Measurements from ENCODE around the gene NUCB1. TPM values are rescaled to one million over a fixed set of nuclear protein-coding genes. Genes with fewer than 3 reads are reported as not detected.

The NUCB1 gene
- total RNA-seq, 1 experiment from 2014 or later, result 125 TPM

- Histone ChIP-seq H4K5ac (ENCODE audit: insufficient read length, low read depth, low read length) (no peak overlapping the region), H2BK12ac (ENCODE audit: insufficient read length, low read depth, low read length) (no peak overlapping the region), H2AFZ (ENCODE audit: low read length) (no peak overlapping the region), H3K23ac (ENCODE audit: insufficient read length, low read depth, low read length) (no peak overlapping the region), H3K4ac (ENCODE audit: low read depth, low read length) (no peak overlapping the region), H2BK20ac (ENCODE audit: low read depth, low read length, poor library complexity, severe bottlenecking) (no peak overlapping the region), H3K23me2 (ENCODE audit: insufficient read length, low read depth, low read length, poor library complexity, severe bottlenecking) (no peaks in the 10 kb centered on the region), H4K91ac (ENCODE audit: insufficient read length, low read depth, low read length) (no peak overlapping the region), H3T11ph (ENCODE audit: low read length) (no peak overlapping the region), H3K18ac (ENCODE audit: insufficient read length, low read depth, low read length) (no peak overlapping the region), H2AK5ac (ENCODE audit: insufficient read length, low read length) (no peak overlapping the region), H3K9me3 (ENCODE audit: control insufficient read depth, low read depth, low read length) (no peaks in the 10 kb centered on the region), H2BK5ac (ENCODE audit: insufficient read length, low read length) (no peak overlapping the region), H3K27ac (ENCODE audit: insufficient read length, low read depth, low read length) (no peak overlapping the region), H3K27me3 (ENCODE audit: insufficient read depth, low read length) (no peaks in the 10 kb centered on the region), H3K4me2 (ENCODE audit: insufficient read depth, insufficient read length, low read length) (no peak overlapping the region), H3K4me1 (ENCODE audit: insufficient read depth, low read length) (no peaks in the 10 kb centered on the region; the same call in 1 of the 2 replicates), H3K79me2 (ENCODE audit: insufficient read depth, low read length) (no peaks in the 10 kb centered on the region), H4K20me1 (ENCODE audit: control insufficient read depth, insufficient read depth, insufficient read length) (no peaks in the 10 kb centered on the region), H2BK120ac (ENCODE audit: low read depth, low read length, poor library complexity, severe bottlenecking) (no peak overlapping the region), H3K56ac (ENCODE audit: insufficient read length, low read depth, low read length) (no peak overlapping the region), H3K79me1 (ENCODE audit: insufficient read depth, low read depth, low read length, poor library complexity, severe bottlenecking) (no peaks in the 10 kb centered on the region), H4K8ac (replicated peaks; ENCODE audit: insufficient read length, low read depth, low read length) (no peak overlapping the region), H3K14ac (ENCODE audit: insufficient read depth, low read length) (no peak overlapping the region), H2BK15ac (ENCODE audit: low read depth, low read length) (no peak overlapping the region), H3K9ac (ENCODE audit: extremely low read depth, insufficient read length, low read length) (no peak overlapping the region)
- H3K36me3 Mint-ChIP-seq (ENCODE audit: insufficient read depth in 1 of 3, low read depth in 3 of 3), result peaks cover 0 to 42% (median 9%) of the 10 kb centered on the region in 3 experiments; a peak in 6 of 7 replicates
- peaks cover 3 to 23% of the 10 kb centered on the region in 2 experiments for H3K4me1 Mint-ChIP-seq
- WGBS (ENCODE audit: extremely low coverage, insufficient read length, low lambda C conversion rate), result no CpG with 5 or more reads among the region's 7 CpGs
- H3K27ac Mint-ChIP-seq, result peak overlapping the region in 1 of 3 experiments; percentile 75; a peak in 2 of 7 replicates
- no peak for DNase-seq
- H3K4me3 Mint-ChIP-seq, result no peak overlapping the region
- H3K27me3 Mint-ChIP-seq (ENCODE audit: low read depth), result no peaks in the 10 kb centered on the region
- H3K9me3 Mint-ChIP-seq, result no peaks in the 10 kb centered on the region
- TF ChIP-seq, protein P1, sequence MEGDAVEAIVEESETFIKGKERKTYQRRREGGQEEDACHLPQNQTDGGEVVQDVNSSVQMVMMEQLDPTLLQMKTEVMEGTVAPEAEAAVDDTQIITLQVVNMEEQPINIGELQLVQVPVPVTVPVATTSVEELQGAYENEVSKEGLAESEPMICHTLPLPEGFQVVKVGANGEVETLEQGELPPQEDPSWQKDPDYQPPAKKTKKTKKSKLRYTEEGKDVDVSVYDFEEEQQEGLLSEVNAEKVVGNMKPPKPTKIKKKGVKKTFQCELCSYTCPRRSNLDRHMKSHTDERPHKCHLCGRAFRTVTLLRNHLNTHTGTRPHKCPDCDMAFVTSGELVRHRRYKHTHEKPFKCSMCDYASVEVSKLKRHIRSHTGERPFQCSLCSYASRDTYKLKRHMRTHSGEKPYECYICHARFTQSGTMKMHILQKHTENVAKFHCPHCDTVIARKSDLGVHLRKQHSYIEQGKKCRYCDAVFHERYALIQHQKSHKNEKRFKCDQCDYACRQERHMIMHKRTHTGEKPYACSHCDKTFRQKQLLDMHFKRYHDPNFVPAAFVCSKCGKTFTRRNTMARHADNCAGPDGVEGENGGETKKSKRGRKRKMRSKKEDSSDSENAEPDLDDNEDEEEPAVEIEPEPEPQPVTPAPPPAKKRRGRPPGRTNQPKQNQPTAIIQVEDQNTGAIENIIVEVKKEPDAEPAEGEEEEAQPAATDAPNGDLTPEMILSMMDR (conservative IDR thresholded peaks at IDR 0.05), result no peak
These were observed 37.3 kb upstream of the NUCB1 start for GRCh38 chr19:48862827-48863226.

Measured in H9 (cell line).